GM23338 (cell line): ENCODE data around the gene KBTBD12. TPM values are rescaled to one million over a fixed set of nuclear protein-coding genes. Genes with fewer than 3 reads are reported as not detected.

Experiments
- ATAC-seq: fragments of 200-7000 bp; cut with Tn5 transposase; 3 replicates; pipeline ENCODE4 v1.9.1; 2020
- DNase-seq: peaks from one replicate; pipeline ENCODE4 v3.0.0-alpha.2; 2015; ENCODE audit warnings: low spot score
- H2AFZ ChIP-seq: fragments of 200-600 bp; sonication (generic); 2 replicates; pipeline ENCODE4 v1.8.0; 2016; ENCODE audit warnings: antibody characterized with exemption, mild to moderate bottlenecking, moderate library complexity
- H3F3A ChIP-seq: fragments of 200-600 bp; sonication (generic); replicated peaks from 2 replicates; pipeline ENCODE4 v1.8.0; 2017; ENCODE audit warnings: antibody characterized with exemption, mixed run types, low read depth
- H3K27ac ChIP-seq: fragments of 200-600 bp; sonication (generic); 2 replicates; pipeline ENCODE4 v1.6.1; 2016; ENCODE audit warnings: low read depth
- H3K27me3 ChIP-seq: fragments of 200-600 bp; sonication (generic); 2 replicates; pipeline ENCODE4 v1.8.0; 2016; ENCODE audit warnings: mild to moderate bottlenecking, mixed run types, moderate library complexity; ENCODE audit not compliant: insufficient read depth
- H3K36me3 ChIP-seq: fragments of 200-600 bp; sonication (generic); 2 replicates; pipeline ENCODE4 v1.8.0; 2016; ENCODE audit warnings: mild to moderate bottlenecking; ENCODE audit not compliant: insufficient read depth
- H3K4me1 ChIP-seq: fragments of 200-600 bp; sonication (generic); 2 replicates; pipeline ENCODE4 v1.8.0; 2016; ENCODE audit warnings: mild to moderate bottlenecking, moderate library complexity; ENCODE audit not compliant: insufficient read depth
- H3K4me2 ChIP-seq: fragments of 200-600 bp; sonication (generic); 2 replicates; pipeline ENCODE4 v1.7.1; 2017; ENCODE audit warnings: mixed run types
- H3K4me3 ChIP-seq: fragments of 200-600 bp; sonication (generic); 2 replicates; pipeline ENCODE4 v1.6.1; 2016; ENCODE audit warnings: mixed run types
- H3K79me2 ChIP-seq: fragments of 200-600 bp; sonication (generic); replicated peaks from 2 replicates; pipeline ENCODE4 v1.8.0; 2017; ENCODE audit warnings: mild to moderate bottlenecking; ENCODE audit not compliant: insufficient read depth
- H3K9me2 ChIP-seq: fragments of 200-600 bp; sonication (generic); 2 replicates; pipeline ENCODE4 v1.8.0; 2017; ENCODE audit not compliant: insufficient read depth
- H4K20me1 ChIP-seq: fragments of 200-600 bp; sonication (generic); replicated peaks from 2 replicates; pipeline ENCODE4 v1.8.0; 2017; ENCODE audit warnings: mild to moderate bottlenecking; ENCODE audit not compliant: insufficient read depth
- H3K27ac Mint-ChIP-seq: 2 replicates; pipeline ENCODE4 v1.8.0; 2020; ENCODE audit warnings: inconsistent platforms, mild to moderate bottlenecking, moderate library complexity, mixed read lengths
- H3K27me3 Mint-ChIP-seq: 3 replicates; pipeline ENCODE4 v1.8.0; 2022; ENCODE audit warnings: low read depth, mild to moderate bottlenecking, moderate library complexity, mixed read lengths, inconsistent platforms; ENCODE audit not compliant: insufficient read depth, poor library complexity
- H3K36me3 Mint-ChIP-seq: 3 replicates; pipeline ENCODE4 v1.8.0; 2021; ENCODE audit warnings: low read depth, mild to moderate bottlenecking, inconsistent platforms, moderate library complexity, mixed read lengths
- H3K4me1 Mint-ChIP-seq: 3 replicates; pipeline ENCODE4 v1.8.0; 2020; ENCODE audit warnings: mild to moderate bottlenecking, inconsistent platforms, mixed read lengths
- H3K4me3 Mint-ChIP-seq: 3 replicates; pipeline ENCODE4 v1.8.0; 2021; ENCODE audit warnings: moderate library complexity, mild to moderate bottlenecking, inconsistent platforms, mixed read lengths
- H3K9me3 Mint-ChIP-seq: 3 replicates; pipeline ENCODE4 v1.8.0; 2020; ENCODE audit warnings: moderate library complexity, mild to moderate bottlenecking, inconsistent platforms, mixed read lengths
- CREB1 ChIP-seq: fragments of 250-450 bp; sonication (Bioruptor Pico); IDR thresholded peaks from 2 replicates; pipeline ENCODE4 v1.5.0; 2020; ENCODE audit warnings: low read depth, mild to moderate bottlenecking, moderate library complexity
- EZH2 ChIP-seq: fragments of 200-600 bp; sonication (generic); IDR thresholded peaks from one replicate; pipeline ENCODE4 v1.8.0; 2017; ENCODE audit warnings: antibody characterized with exemption, mild to moderate bottlenecking, low read depth; ENCODE audit not compliant: unreplicated experiment
- EZH2phosphoT487 ChIP-seq: fragments of 200-600 bp; sonication (generic); IDR thresholded peaks from one replicate; pipeline ENCODE4 v1.8.1; 2018; ENCODE audit warnings: antibody characterized with exemption; ENCODE audit not compliant: unreplicated experiment
- JUNB ChIP-seq: IDR thresholded peaks from one replicate; pipeline ENCODE4 v1.6.1; 2016; ENCODE audit warnings: antibody characterized with exemption; ENCODE audit not compliant: unreplicated experiment
- NANOG ChIP-seq: IDR thresholded peaks from 2 replicates; pipeline ENCODE4 v1.6.1; 2016; ENCODE audit warnings: antibody characterized with exemption, borderline replicate concordance
- POLR2AphosphoS5 ChIP-seq: IDR thresholded peaks from 2 replicates; pipeline ENCODE4 v1.6.1; 2016; ENCODE audit warnings: antibody characterized with exemption, low read depth
- STAT1 ChIP-seq: IDR thresholded peaks from one replicate; pipeline ENCODE4 v1.6.1; 2016; ENCODE audit warnings: antibody characterized with exemption; ENCODE audit not compliant: unreplicated experiment
- ZNF114 ChIP-seq: fragments of 250-450 bp; sonication (Bioruptor Pico); IDR thresholded peaks from 2 replicates; pipeline ENCODE4 v1.5.0; 2020; ENCODE audit warnings: mild to moderate bottlenecking, moderate library complexity
- ZNF331 ChIP-seq: fragments of 250-450 bp; sonication (Bioruptor Pico); IDR thresholded peaks from 2 replicates; pipeline ENCODE4 v1.5.0; 2020; ENCODE audit warnings: low read depth, mild to moderate bottlenecking, moderate library complexity
- polyA plus RNA-seq: library from polyadenylated mRNA; unstranded; fragments of >200 nt; fragmentation: Nextera tagmentation; extraction: Ambion mirVana; gene quantifications from 2 replicates; pipeline ENCODE4 v1.2.1, GENCODE V29; 2016
- total RNA-seq: library from RNA; depleted of rRNA; stranded (reverse); fragments of >200 nt; shearing (Covaris generic); gene quantifications from 2 replicates; pipeline ENCODE4 v1.2.3, GENCODE V29; 2014
- TF ChIP-seq, protein P1 (sequence below): IDR thresholded peaks from one replicate; pipeline ENCODE4 v1.6.1; 2018; ENCODE audit warnings: antibody characterized with exemption; ENCODE audit not compliant: unreplicated experiment
- TF ChIP-seq, protein P2 (sequence below): fragments of 250-450 bp; sonication (Bioruptor Pico); IDR thresholded peaks from 2 replicates; pipeline ENCODE4 v1.5.0; 2020; ENCODE audit warnings: mild to moderate bottlenecking, moderate library complexity
- TF ChIP-seq, protein P3 (sequence below), 2 experiments: fragments of 200-600 bp in 1 of 2; sonication (generic) in 1 of 2; conservative IDR thresholded peaks; 2 replicates each; pipeline versions ENCODE4 v1.5.1 to v1.6.1; 2016 to 2017; ENCODE audit warnings: antibody characterized with exemption in 2 of 2, low read depth in 2 of 2, mild to moderate bottlenecking in 2 of 2, moderate library complexity in 1 of 2
- TF ChIP-seq, protein P4 (sequence below): IDR thresholded peaks from 2 replicates; pipeline ENCODE4 v1.6.1; 2016; ENCODE audit warnings: antibody characterized with exemption

KBTBD12 gene
- total and polyA plus RNA-seq, 2 experiments from 2014 or later: 0.53 to 0.69 TPM

DNA sequence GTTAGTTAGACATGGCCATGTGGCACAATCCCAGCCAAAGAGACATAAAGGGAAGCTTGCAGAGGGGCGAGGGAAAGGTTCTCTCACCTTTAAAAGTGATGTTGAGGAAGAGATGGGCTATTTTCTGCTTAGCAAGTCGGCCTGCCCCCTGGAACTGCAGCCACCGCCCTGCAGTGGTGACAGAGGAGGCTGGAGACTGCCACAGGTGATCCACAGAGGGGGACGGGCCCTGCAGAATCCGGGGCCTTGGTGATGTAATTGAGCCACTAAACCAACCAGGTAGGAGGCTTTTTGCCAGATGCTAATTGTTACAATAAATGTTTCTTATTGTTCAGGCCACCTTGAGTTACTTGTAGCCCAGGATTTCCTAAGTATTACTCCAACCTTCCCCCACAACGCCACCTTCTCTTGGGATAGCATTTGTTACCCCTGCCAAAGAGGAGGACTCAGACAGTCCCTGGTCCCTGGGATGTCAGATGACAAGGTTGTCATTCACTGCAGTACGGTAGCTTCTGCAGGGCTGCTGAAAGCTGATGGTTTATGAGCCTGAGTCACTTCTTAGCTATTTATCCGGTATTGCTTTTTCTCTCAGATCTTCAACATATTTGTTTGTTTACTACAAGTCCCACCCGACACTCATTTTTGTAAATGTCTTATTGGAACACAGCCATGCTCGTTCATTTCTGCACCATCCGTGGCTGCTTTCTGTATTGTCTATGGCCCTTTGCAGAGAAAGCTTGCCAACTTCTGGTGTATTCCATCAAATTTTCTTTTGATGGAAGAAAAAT, 73.9 kb downstream of the KBTBD12 start:
- H3K27me3 ChIP-seq: peaks cover 7% of the 10 kb centered on the region; the same call in 1 of the 2 replicates
- no peak overlapping the region for H3K4me3 ChIP-seq
- H3K27ac ChIP-seq: no peak overlapping the region
- no peaks in the 10 kb centered on the region for H3K36me3 ChIP-seq
- H3K27ac Mint-ChIP-seq: no peak overlapping the region
- no peak for TF ChIP-seq ZNF114 (CRISPR knock-in tag)
- TF ChIP-seq, protein P1, sequence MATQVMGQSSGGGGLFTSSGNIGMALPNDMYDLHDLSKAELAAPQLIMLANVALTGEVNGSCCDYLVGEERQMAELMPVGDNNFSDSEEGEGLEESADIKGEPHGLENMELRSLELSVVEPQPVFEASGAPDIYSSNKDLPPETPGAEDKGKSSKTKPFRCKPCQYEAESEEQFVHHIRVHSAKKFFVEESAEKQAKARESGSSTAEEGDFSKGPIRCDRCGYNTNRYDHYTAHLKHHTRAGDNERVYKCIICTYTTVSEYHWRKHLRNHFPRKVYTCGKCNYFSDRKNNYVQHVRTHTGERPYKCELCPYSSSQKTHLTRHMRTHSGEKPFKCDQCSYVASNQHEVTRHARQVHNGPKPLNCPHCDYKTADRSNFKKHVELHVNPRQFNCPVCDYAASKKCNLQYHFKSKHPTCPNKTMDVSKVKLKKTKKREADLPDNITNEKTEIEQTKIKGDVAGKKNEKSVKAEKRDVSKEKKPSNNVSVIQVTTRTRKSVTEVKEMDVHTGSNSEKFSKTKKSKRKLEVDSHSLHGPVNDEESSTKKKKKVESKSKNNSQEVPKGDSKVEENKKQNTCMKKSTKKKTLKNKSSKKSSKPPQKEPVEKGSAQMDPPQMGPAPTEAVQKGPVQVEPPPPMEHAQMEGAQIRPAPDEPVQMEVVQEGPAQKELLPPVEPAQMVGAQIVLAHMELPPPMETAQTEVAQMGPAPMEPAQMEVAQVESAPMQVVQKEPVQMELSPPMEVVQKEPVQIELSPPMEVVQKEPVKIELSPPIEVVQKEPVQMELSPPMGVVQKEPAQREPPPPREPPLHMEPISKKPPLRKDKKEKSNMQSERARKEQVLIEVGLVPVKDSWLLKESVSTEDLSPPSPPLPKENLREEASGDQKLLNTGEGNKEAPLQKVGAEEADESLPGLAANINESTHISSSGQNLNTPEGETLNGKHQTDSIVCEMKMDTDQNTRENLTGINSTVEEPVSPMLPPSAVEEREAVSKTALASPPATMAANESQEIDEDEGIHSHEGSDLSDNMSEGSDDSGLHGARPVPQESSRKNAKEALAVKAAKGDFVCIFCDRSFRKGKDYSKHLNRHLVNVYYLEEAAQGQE: no peak
- no peak for TF ChIP-seq STAT1
- no peak for TF ChIP-seq ZNF331 (CRISPR knock-in tag)
- no peak for TF ChIP-seq POLR2AphosphoS5
- TF ChIP-seq EZH2: no peak
- TF ChIP-seq, protein P2, sequence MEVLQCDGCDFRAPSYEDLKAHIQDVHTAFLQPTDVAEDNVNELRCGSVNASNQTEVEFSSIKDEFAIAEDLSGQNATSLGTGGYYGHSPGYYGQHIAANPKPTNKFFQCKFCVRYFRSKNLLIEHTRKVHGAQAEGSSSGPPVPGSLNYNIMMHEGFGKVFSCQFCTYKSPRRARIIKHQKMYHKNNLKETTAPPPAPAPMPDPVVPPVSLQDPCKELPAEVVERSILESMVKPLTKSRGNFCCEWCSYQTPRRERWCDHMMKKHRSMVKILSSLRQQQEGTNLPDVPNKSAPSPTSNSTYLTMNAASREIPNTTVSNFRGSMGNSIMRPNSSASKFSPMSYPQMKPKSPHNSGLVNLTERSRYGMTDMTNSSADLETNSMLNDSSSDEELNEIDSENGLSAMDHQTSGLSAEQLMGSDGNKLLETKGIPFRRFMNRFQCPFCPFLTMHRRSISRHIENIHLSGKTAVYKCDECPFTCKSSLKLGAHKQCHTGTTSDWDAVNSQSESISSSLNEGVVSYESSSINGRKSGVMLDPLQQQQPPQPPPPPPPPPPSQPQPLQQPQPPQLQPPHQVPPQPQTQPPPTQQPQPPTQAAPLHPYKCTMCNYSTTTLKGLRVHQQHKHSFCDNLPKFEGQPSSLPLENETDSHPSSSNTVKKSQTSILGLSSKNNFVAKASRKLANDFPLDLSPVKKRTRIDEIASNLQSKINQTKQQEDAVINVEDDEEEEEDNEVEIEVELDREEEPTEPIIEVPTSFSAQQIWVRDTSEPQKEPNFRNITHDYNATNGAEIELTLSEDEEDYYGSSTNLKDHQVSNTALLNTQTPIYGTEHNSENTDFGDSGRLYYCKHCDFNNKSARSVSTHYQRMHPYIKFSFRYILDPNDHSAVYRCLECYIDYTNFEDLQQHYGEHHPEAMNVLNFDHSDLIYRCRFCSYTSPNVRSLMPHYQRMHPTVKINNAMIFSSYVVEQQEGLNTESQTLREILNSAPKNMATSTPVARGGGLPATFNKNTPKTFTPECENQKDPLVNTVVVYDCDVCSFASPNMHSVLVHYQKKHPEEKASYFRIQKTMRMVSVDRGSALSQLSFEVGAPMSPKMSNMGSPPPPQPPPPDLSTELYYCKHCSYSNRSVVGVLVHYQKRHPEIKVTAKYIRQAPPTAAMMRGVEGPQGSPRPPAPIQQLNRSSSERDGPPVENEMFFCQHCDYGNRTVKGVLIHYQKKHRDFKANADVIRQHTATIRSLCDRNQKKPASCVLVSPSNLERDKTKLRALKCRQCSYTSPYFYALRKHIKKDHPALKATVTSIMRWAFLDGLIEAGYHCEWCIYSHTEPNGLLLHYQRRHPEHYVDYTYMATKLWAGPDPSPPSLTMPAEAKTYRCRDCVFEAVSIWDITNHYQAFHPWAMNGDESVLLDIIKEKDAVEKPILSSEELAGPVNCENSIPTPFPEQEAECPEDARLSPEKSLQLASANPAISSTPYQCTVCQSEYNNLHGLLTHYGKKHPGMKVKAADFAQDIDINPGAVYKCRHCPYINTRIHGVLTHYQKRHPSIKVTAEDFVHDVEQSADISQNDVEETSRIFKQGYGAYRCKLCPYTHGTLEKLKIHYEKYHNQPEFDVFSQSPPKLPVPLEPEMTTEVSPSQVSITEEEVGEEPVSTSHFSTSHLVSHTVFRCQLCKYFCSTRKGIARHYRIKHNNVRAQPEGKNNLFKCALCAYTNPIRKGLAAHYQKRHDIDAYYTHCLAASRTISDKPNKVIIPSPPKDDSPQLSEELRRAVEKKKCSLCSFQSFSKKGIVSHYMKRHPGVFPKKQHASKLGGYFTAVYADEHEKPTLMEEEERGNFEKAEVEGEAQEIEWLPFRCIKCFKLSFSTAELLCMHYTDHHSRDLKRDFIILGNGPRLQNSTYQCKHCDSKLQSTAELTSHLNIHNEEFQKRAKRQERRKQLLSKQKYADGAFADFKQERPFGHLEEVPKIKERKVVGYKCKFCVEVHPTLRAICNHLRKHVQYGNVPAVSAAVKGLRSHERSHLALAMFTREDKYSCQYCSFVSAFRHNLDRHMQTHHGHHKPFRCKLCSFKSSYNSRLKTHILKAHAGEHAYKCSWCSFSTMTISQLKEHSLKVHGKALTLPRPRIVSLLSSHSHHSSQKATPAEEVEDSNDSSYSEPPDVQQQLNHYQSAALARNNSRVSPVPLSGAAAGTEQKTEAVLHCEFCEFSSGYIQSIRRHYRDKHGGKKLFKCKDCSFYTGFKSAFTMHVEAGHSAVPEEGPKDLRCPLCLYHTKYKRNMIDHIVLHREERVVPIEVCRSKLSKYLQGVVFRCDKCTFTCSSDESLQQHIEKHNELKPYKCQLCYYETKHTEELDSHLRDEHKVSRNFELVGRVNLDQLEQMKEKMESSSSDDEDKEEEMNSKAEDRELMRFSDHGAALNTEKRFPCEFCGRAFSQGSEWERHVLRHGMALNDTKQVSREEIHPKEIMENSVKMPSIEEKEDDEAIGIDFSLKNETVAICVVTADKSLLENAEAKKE (CRISPR knock-in tag): no peak
- TF ChIP-seq CREB1 (CRISPR knock-in tag): no peak
- TF ChIP-seq, protein P3, sequence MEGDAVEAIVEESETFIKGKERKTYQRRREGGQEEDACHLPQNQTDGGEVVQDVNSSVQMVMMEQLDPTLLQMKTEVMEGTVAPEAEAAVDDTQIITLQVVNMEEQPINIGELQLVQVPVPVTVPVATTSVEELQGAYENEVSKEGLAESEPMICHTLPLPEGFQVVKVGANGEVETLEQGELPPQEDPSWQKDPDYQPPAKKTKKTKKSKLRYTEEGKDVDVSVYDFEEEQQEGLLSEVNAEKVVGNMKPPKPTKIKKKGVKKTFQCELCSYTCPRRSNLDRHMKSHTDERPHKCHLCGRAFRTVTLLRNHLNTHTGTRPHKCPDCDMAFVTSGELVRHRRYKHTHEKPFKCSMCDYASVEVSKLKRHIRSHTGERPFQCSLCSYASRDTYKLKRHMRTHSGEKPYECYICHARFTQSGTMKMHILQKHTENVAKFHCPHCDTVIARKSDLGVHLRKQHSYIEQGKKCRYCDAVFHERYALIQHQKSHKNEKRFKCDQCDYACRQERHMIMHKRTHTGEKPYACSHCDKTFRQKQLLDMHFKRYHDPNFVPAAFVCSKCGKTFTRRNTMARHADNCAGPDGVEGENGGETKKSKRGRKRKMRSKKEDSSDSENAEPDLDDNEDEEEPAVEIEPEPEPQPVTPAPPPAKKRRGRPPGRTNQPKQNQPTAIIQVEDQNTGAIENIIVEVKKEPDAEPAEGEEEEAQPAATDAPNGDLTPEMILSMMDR (conservative IDR thresholded peaks at IDR 0.05; ENCODE audit: low read depth in 2 of 2): no peak
- TF ChIP-seq NANOG: no peak
- no peak for TF ChIP-seq EZH2phosphoT487
- TF ChIP-seq JUNB: no peak
- TF ChIP-seq, protein P4, sequence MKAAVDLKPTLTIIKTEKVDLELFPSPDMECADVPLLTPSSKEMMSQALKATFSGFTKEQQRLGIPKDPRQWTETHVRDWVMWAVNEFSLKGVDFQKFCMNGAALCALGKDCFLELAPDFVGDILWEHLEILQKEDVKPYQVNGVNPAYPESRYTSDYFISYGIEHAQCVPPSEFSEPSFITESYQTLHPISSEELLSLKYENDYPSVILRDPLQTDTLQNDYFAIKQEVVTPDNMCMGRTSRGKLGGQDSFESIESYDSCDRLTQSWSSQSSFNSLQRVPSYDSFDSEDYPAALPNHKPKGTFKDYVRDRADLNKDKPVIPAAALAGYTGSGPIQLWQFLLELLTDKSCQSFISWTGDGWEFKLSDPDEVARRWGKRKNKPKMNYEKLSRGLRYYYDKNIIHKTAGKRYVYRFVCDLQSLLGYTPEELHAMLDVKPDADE: no peak
- no peak overlapping the region for H3K4me3 Mint-ChIP-seq
- H3K4me1 ChIP-seq: no peaks in the 10 kb centered on the region
- H3K27me3 Mint-ChIP-seq: peaks cover 15% of the 10 kb centered on the region
- peaks cover 5% of the 10 kb centered on the region; the same call in 1 of the 3 replicates for H3K4me1 Mint-ChIP-seq
- no peaks in the 10 kb centered on the region for H3K79me2 ChIP-seq
- H3K9me2 ChIP-seq: peaks cover 3% of the 10 kb centered on the region; the same call in 1 of the 2 replicates
- no peak overlapping the region for H3K4me2 ChIP-seq
- no peak for ATAC-seq
- no peaks in the 10 kb centered on the region for H3K36me3 Mint-ChIP-seq
- H3F3A ChIP-seq: no peaks in the 10 kb centered on the region
- no peak overlapping the region for H2AFZ ChIP-seq
- DNase-seq: no peak
- no peaks in the 10 kb centered on the region for H3K9me3 Mint-ChIP-seq
- H4K20me1 ChIP-seq: no peaks in the 10 kb centered on the region
